Right lobe of liver (tissue), 4 donors: ENCODE results near the gene RNF208.

Experiments
- CTCF ChIP-seq, 4 donors: fragments of 200-600 bp in 3 of 4; fragments of 450-650 bp in 1 of 4; IDR thresholded peaks; one replicate each; pipeline versions ENCODE4 v1.5.1 to v1.8.0; 2016 to 2022; ENCODE audit warnings: antibody characterized with exemption in 4 of 4, mild to moderate bottlenecking in 2 of 4
- POLR2A ChIP-seq: fragments of 450-650 bp; IDR thresholded peaks from one replicate; pipeline ENCODE4 v1.6.1; 2017; ENCODE audit warnings: antibody characterized with exemption, mild to moderate bottlenecking
- donor health status: DM: no; HTN: no; CAD: no.
- donor health status: DM: no; HTN: no; CAD: no.
- donor health status: DM: no; HTN: yes; CAD: no.

- TF ChIP-seq CTCF (IDR thresholded peaks at IDR 0.05) (no peak), POLR2A (no peak)
These were observed 40.4 kb downstream of the RNF208 start for GRCh38 chr9:137181680-137182079.
